Dedifferentiated amniotic fluid mesenchymal stem cell (primary cell): ENCODE measurements around the gene ZFP36L2.

Experiments
- DNase-seq: peaks from one replicate; pipeline ENCODE4 v3.0.0-alpha.2; 2016; ENCODE audit errors: extremely low spot score

ZFP36L2 gene

GRCh38 chr2:43226558-43226954, at the start of gene ZFP36L2:
Gene ZFP36L2, minus strand, starts transcription at chr2:43226606. Its CDS starts 291 bp downstream, at chr2:43226315.
- peak; percentile 92 for DNase-seq

GRCh38 chr2:43274721-43275120, 48.3 kb upstream of the ZFP36L2 start:
- no peak for DNase-seq

GRCh38 chr2:43274055-43274454, 47.6 kb upstream of the ZFP36L2 start:
- no peak for DNase-seq

- no peak for DNase-seq
These were observed 47.1 kb upstream of the ZFP36L2 start for GRCh38 chr2:43273529-43273928.

- no peak for DNase-seq
These were observed 44.7 kb upstream of the ZFP36L2 start for GRCh38 chr2:43270930-43271615.

GRCh38 chr2:43270461-43270860, 44.1 kb upstream of the ZFP36L2 start:
- DNase-seq: no peak

- peak; percentile 60 for DNase-seq
These were observed 43.3 kb upstream of the ZFP36L2 start for GRCh38 chr2:43269706-43270105.

GRCh38 chr2:43269074-43269572, 42.7 kb upstream of the ZFP36L2 start:
- DNase-seq: peak; percentile 71

GRCh38 chr2:43268066-43268953, 41.9 kb upstream of the ZFP36L2 start:
- no peak for DNase-seq

GRCh38 chr2:43267381-43267780, 41.0 kb upstream of the ZFP36L2 start:
- DNase-seq: no peak

- DNase-seq: no peak
These were observed 40.3 kb upstream of the ZFP36L2 start for GRCh38 chr2:43266711-43267111.

- no peak for DNase-seq
These were observed 39.0 kb upstream of the ZFP36L2 start for GRCh38 chr2:43265421-43265820.

GRCh38 chr2:43265001-43265400, 38.6 kb upstream of the ZFP36L2 start:
- DNase-seq: no peak

GRCh38 chr2:43262951-43263350, 36.5 kb upstream of the ZFP36L2 start:
- DNase-seq: no peak

GRCh38 chr2:43262239-43262638, 35.8 kb upstream of the ZFP36L2 start:
- DNase-seq: no peak

- no peak for DNase-seq
These were observed 33.1 kb upstream of the ZFP36L2 start for GRCh38 chr2:43259512-43259911.

- DNase-seq: no peak
These were observed 32.2 kb upstream of the ZFP36L2 start for GRCh38 chr2:43258547-43259156.

- DNase-seq: no peak
These were observed 29.0 kb upstream of the ZFP36L2 start for GRCh38 chr2:43255296-43255910.

GRCh38 chr2:43254331-43254730, 27.9 kb upstream of the ZFP36L2 start:
- DNase-seq: no peak

- peak; percentile 91 for DNase-seq
These were observed 24.8 kb upstream of the ZFP36L2 start for GRCh38 chr2:43251171-43251731.

- no peak for DNase-seq
These were observed 23.6 kb upstream of the ZFP36L2 start for GRCh38 chr2:43250015-43250414.

GRCh38 chr2:43248621-43249020, 22.2 kb upstream of the ZFP36L2 start:
- no peak for DNase-seq
